Measurements from ENCODE around the gene WWOX.

The WWOX gene

DNA sequence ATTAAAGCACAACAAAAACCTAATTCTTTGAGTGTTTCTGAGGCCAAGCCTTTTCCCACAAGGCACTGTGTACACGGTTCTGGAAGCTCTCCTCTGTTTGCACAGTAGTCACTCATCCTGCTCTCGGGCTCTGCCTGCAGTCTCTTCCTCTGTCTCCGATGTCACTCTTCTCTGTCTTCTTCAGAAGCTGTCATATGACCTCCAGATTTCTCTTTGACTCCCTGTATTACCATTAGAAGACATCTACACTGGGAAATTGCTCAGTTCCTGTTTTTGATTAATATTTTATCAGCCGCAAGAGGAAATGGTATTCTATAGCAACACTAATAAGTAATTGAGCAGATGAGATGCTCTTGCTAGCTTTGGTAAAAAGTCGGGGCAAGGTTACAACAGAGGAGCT is 422.9 kb downstream of the WWOX start:
- Histone ChIP-seq H3K27ac (ENCODE audit: low read depth, low read length) (no peak overlapping the region), H4K8ac (ENCODE audit: low read depth, low read length) (no peak overlapping the region), H3K4me1 (ENCODE audit: control insufficient read depth, low read depth, low read length) (no peaks in the 10 kb centered on the region), H3K27me3 (ENCODE audit: insufficient read depth, low read length, poor library complexity) (no peaks in the 10 kb centered on the region), H3K9ac (ENCODE audit: low read length) (no peak overlapping the region), H3K56ac (ENCODE audit: low read length) (no peak overlapping the region), H3K18ac (ENCODE audit: low read length) (no peak overlapping the region), H3K36me3 (ENCODE audit: control insufficient read depth, insufficient read depth, low read length) (no peaks in the 10 kb centered on the region), H3K4ac (ENCODE audit: low read depth, low read length) (no peak overlapping the region), H3K4me2 (ENCODE audit: low read length) (no peak overlapping the region), H4K5ac (ENCODE audit: low read length) (no peak overlapping the region), H2BK15ac (replicated peaks; ENCODE audit: low read depth) (no peak overlapping the region), H3K23ac (ENCODE audit: low read length) (no peak overlapping the region), H2AK5ac (ENCODE audit: low read length) (no peak overlapping the region), H3K79me2 (ENCODE audit: control insufficient read depth, insufficient read depth, low read length) (no peaks in the 10 kb centered on the region), H2BK5ac (ENCODE audit: low read length) (no peak overlapping the region), H3K4me3 (ENCODE audit: low read length) (no peak overlapping the region), H3K79me1 (ENCODE audit: low read length) (no peaks in the 10 kb centered on the region), H2BK120ac (ENCODE audit: low read depth, low read length) (no peak overlapping the region)
- no peak for DNase-seq
- no CpG with 5 or more reads among the region's 5 CpGs for WGBS (ENCODE audit: extremely low coverage, insufficient coverage, low lambda C conversion rate)

DNA sequence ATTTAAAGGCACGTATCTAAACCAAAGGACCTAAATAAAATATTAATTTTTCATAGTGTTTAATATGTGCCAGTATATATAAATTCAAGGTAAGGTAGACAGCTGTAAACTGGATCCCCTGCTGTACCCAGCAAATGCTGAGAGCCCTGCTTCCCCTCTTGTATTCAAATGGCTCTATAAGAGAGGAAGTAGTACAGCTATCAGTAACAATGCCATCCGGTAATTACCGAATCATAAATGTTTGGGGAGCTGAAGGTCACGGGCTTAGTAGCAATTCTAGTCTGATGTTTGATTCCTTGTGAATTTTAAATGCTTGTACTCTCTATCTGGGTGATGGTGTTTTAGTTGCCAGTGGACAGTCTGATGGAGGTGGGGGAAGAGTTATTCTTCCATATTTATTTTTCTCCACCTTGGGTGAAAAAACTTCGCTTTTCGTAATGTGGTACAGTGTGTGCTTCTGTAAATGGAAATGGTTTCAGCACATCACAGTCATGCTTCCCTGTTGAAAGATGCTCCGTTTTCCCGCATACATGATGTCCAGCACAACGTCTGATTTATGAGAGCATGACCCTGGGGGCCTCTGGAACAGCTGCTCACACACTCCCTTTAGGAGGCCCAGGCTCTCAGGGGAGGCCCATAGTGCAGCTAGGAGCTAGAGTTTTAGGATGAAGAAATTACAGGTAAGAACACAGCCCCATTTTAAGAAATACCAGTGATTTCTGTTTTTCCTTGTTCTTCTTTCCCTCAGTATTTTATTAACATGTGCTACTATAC is 423.9 kb downstream of the WWOX start:
- Histone ChIP-seq H3K4me3 (ENCODE audit: low read length) (no peak overlapping the region), H3K79me1 (ENCODE audit: low read length) (no peaks in the 10 kb centered on the region), H3K27ac (ENCODE audit: low read depth, low read length) (no peak overlapping the region), H3K18ac (ENCODE audit: low read length) (no peak overlapping the region), H3K27me3 (ENCODE audit: insufficient read depth, low read length, poor library complexity) (no peaks in the 10 kb centered on the region), H3K56ac (ENCODE audit: low read length) (no peak overlapping the region), H2BK120ac (ENCODE audit: low read depth, low read length) (no peak overlapping the region), H4K5ac (ENCODE audit: low read length) (no peak overlapping the region), H3K4me1 (ENCODE audit: control insufficient read depth, low read depth, low read length) (no peaks in the 10 kb centered on the region), H3K23ac (ENCODE audit: low read length) (no peak overlapping the region), H3K9ac (ENCODE audit: low read length) (no peak overlapping the region), H2BK5ac (ENCODE audit: low read length) (no peak overlapping the region), H3K36me3 (ENCODE audit: control insufficient read depth, insufficient read depth, low read length) (no peaks in the 10 kb centered on the region), H3K79me2 (ENCODE audit: control insufficient read depth, insufficient read depth, low read length) (no peaks in the 10 kb centered on the region), H2BK15ac (replicated peaks; ENCODE audit: low read depth) (no peak overlapping the region), H4K8ac (ENCODE audit: low read depth, low read length) (no peak overlapping the region), H2AK5ac (ENCODE audit: low read length) (no peak overlapping the region), H3K4ac (ENCODE audit: low read depth, low read length) (no peak overlapping the region), H3K4me2 (ENCODE audit: low read length) (no peak overlapping the region)
- no CpG with 5 or more reads among the region's 9 CpGs for WGBS (ENCODE audit: extremely low coverage, insufficient coverage, low lambda C conversion rate)
- DNase-seq, result no peak

DNA sequence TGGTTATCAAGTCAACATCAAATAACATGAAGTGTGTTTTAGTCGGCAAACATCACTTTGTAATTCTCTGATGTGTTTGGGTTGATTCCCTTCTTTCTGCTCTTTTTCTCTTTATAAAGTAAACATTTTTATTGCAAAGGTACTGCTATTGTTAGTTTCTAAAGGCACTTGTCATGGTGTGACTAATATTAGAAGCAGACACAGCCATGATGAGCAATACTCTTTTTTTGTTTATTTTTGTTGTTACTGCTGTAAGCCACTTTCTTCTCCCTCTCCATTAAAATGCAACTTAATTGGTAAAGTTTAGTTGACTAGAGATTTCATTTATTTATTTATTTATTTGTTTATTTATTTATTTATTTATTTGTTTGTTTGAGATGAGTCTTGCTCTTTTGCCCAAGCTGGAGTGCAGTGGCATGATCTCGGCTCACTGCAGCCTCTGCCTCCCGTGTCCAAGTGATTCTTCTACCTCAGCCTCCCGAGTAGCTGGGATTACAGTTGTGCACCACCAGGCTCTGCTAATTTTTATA is 424.7 kb downstream of the WWOX start:
- Histone ChIP-seq H3K18ac (ENCODE audit: low read length) (no peak overlapping the region), H3K4ac (ENCODE audit: low read depth, low read length) (no peak overlapping the region), H4K5ac (ENCODE audit: low read length) (no peak overlapping the region), H3K27me3 (ENCODE audit: insufficient read depth, low read length, poor library complexity) (no peaks in the 10 kb centered on the region), H3K4me1 (ENCODE audit: control insufficient read depth, low read depth, low read length) (no peaks in the 10 kb centered on the region), H2AK5ac (ENCODE audit: low read length) (no peak overlapping the region), H2BK5ac (ENCODE audit: low read length) (no peak overlapping the region), H3K23ac (ENCODE audit: low read length) (no peak overlapping the region), H3K9ac (ENCODE audit: low read length) (no peak overlapping the region), H3K4me2 (ENCODE audit: low read length) (no peak overlapping the region), H3K27ac (ENCODE audit: low read depth, low read length) (no peak overlapping the region), H3K56ac (ENCODE audit: low read length) (no peak overlapping the region), H4K8ac (ENCODE audit: low read depth, low read length) (no peak overlapping the region), H2BK15ac (replicated peaks; ENCODE audit: low read depth) (no peak overlapping the region), H3K36me3 (ENCODE audit: control insufficient read depth, insufficient read depth, low read length) (no peaks in the 10 kb centered on the region), H3K79me2 (ENCODE audit: control insufficient read depth, insufficient read depth, low read length) (no peaks in the 10 kb centered on the region), H2BK120ac (ENCODE audit: low read depth, low read length) (no peak overlapping the region), H3K4me3 (ENCODE audit: low read length) (no peak overlapping the region), H3K79me1 (ENCODE audit: low read length) (no peaks in the 10 kb centered on the region)
- no CpG with 5 or more reads among the region's 4 CpGs for WGBS (ENCODE audit: extremely low coverage, insufficient coverage, low lambda C conversion rate)
- no peak for DNase-seq

DNA sequence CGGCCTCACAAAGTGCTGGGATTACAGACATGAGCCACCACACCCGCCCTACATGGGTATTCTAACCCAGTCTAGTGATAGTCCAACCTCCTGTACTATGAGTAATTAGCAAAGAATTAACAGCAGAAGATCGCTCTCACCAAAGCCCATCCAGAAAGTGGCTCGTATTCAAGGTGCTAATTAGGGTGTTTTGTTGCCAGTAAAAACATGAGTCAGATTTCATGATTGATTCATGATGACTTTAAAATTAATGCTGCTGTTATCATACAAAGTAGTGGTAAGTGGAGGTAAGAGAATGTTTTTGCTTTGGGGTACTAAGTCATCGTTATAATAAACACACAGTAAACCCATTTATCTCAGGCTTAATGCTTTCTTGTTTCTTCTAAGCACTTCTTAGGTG is 428.8 kb downstream of the WWOX start:
- Histone ChIP-seq H3K4me2 (ENCODE audit: low read length) (no peak overlapping the region), H3K4ac (ENCODE audit: low read depth, low read length) (no peak overlapping the region), H4K5ac (ENCODE audit: low read length) (no peak overlapping the region), H3K23ac (ENCODE audit: low read length) (no peak overlapping the region), H3K56ac (ENCODE audit: low read length) (no peak overlapping the region), H2BK120ac (ENCODE audit: low read depth, low read length) (no peak overlapping the region), H2BK15ac (replicated peaks; ENCODE audit: low read depth) (no peak overlapping the region), H3K18ac (ENCODE audit: low read length) (no peak overlapping the region), H3K27me3 (ENCODE audit: insufficient read depth, low read length, poor library complexity) (no peaks in the 10 kb centered on the region), H4K8ac (ENCODE audit: low read depth, low read length) (no peak overlapping the region), H2BK5ac (ENCODE audit: low read length) (no peak overlapping the region), H3K36me3 (ENCODE audit: control insufficient read depth, insufficient read depth, low read length) (no peaks in the 10 kb centered on the region), H3K79me2 (ENCODE audit: control insufficient read depth, insufficient read depth, low read length) (no peaks in the 10 kb centered on the region), H3K79me1 (ENCODE audit: low read length) (no peaks in the 10 kb centered on the region), H3K4me3 (ENCODE audit: low read length) (no peak overlapping the region), H2AK5ac (ENCODE audit: low read length) (no peak overlapping the region), H3K4me1 (ENCODE audit: control insufficient read depth, low read depth, low read length) (no peaks in the 10 kb centered on the region), H3K9ac (ENCODE audit: low read length) (no peak overlapping the region), H3K27ac (ENCODE audit: low read depth, low read length) (no peak overlapping the region)
- no peak for DNase-seq
- no CpG with 5 or more reads among the region's 5 CpGs for WGBS (ENCODE audit: extremely low coverage, insufficient coverage, low lambda C conversion rate)

DNA sequence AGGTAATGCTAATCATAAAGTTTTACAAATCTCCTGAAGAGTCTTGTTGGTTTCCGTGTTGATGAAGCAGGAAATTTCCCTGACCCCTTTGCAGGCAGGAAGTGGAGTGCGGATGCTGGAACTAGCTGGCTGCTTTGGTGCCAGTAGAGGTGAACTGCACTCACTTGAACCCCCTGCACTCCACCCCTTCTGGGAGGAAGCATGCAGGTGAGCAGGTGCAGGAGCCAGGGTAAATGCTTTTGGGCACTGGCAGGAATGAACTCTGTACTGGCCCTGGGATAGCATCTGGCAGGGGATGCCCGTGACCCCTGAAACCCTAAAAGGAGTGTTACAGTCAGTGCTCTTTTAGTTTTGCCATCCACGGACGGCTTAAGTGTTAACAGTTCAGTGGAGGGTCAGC is 430.4 kb downstream of the WWOX start:
- H2BK120ac ChIP-seq (ENCODE audit: low read depth, low read length), result no peak overlapping the region
- H3K4me1 ChIP-seq (ENCODE audit: control insufficient read depth, low read depth, low read length), result no peaks in the 10 kb centered on the region
- H3K4me3 ChIP-seq (ENCODE audit: low read length), result no peak overlapping the region
- H3K79me2 ChIP-seq (ENCODE audit: control insufficient read depth, insufficient read depth, low read length), result no peaks in the 10 kb centered on the region
- no peak overlapping the region for H3K4me2 ChIP-seq (ENCODE audit: low read length)
- no peaks in the 10 kb centered on the region for H3K36me3 ChIP-seq (ENCODE audit: control insufficient read depth, insufficient read depth, low read length)
- WGBS (ENCODE audit: extremely low coverage, insufficient coverage, low lambda C conversion rate), result no CpG with 5 or more reads among the region's 5 CpGs
- no peak overlapping the region for H3K23ac ChIP-seq (ENCODE audit: low read length)
- DNase-seq, result no peak
- no peak overlapping the region for H2BK5ac ChIP-seq (ENCODE audit: low read length)
- H3K18ac ChIP-seq (ENCODE audit: low read length), result no peak overlapping the region
- no peak overlapping the region for H4K8ac ChIP-seq (ENCODE audit: low read depth, low read length)
- no peak overlapping the region for H2BK15ac ChIP-seq (replicated peaks; ENCODE audit: low read depth)
- no peak overlapping the region for H3K4ac ChIP-seq (ENCODE audit: low read depth, low read length)
- no peaks in the 10 kb centered on the region for H3K79me1 ChIP-seq (ENCODE audit: low read length)
- no peak overlapping the region for H3K9ac ChIP-seq (ENCODE audit: low read length)
- H4K5ac ChIP-seq (ENCODE audit: low read length), result no peak overlapping the region
- H3K27me3 ChIP-seq (ENCODE audit: insufficient read depth, low read length, poor library complexity), result no peaks in the 10 kb centered on the region
- no peak overlapping the region for H3K27ac ChIP-seq (ENCODE audit: low read depth, low read length)
- H2AK5ac ChIP-seq (ENCODE audit: low read length), result no peak overlapping the region
- H3K56ac ChIP-seq (ENCODE audit: low read length), result no peak overlapping the region

DNA sequence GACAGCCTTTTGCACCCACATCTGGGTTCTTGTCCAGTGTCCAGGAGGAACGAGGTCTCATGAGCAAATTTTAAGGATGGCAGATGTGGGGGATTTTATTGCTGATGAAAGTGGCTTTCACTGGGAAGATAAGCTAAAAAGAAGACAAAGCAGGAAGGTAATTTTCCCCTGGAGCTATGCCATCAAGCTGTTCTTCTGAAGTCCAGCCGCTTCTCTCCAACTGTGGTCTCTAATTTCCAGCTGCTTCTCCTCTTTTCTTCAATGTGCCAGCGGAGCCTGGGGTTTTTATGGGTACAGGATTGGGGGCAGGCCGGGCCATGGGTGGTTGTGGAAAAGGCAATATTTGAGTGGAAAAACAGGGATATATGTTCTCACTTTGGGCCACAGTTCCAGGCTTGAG is 430.8 kb downstream of the WWOX start:
- Histone ChIP-seq H2BK120ac (ENCODE audit: low read depth, low read length) (no peak overlapping the region), H3K56ac (ENCODE audit: low read length) (no peak overlapping the region), H4K8ac (ENCODE audit: low read depth, low read length) (no peak overlapping the region), H2AK5ac (ENCODE audit: low read length) (no peak overlapping the region), H3K79me2 (ENCODE audit: control insufficient read depth, insufficient read depth, low read length) (no peaks in the 10 kb centered on the region), H3K79me1 (ENCODE audit: low read length) (no peaks in the 10 kb centered on the region), H3K4me1 (ENCODE audit: control insufficient read depth, low read depth, low read length) (no peaks in the 10 kb centered on the region), H3K4me3 (ENCODE audit: low read length) (no peak overlapping the region), H3K4ac (ENCODE audit: low read depth, low read length) (no peak overlapping the region), H3K4me2 (ENCODE audit: low read length) (no peak overlapping the region), H3K18ac (ENCODE audit: low read length) (no peak overlapping the region), H3K9ac (ENCODE audit: low read length) (no peak overlapping the region), H4K5ac (ENCODE audit: low read length) (no peak overlapping the region), H3K36me3 (ENCODE audit: control insufficient read depth, insufficient read depth, low read length) (no peaks in the 10 kb centered on the region), H3K27ac (ENCODE audit: low read depth, low read length) (no peak overlapping the region), H3K23ac (ENCODE audit: low read length) (no peak overlapping the region), H3K27me3 (ENCODE audit: insufficient read depth, low read length, poor library complexity) (no peaks in the 10 kb centered on the region), H2BK15ac (replicated peaks; ENCODE audit: low read depth) (no peak overlapping the region), H2BK5ac (ENCODE audit: low read length) (no peak overlapping the region)
- DNase-seq, result no peak
- no CpG with 5 or more reads among the region's 4 CpGs for WGBS (ENCODE audit: extremely low coverage, insufficient coverage, low lambda C conversion rate)

Data from mesendoderm (in vitro differentiated cells).